ENCODE data around the gene EGFL7.

EGFL7 gene

DNA sequence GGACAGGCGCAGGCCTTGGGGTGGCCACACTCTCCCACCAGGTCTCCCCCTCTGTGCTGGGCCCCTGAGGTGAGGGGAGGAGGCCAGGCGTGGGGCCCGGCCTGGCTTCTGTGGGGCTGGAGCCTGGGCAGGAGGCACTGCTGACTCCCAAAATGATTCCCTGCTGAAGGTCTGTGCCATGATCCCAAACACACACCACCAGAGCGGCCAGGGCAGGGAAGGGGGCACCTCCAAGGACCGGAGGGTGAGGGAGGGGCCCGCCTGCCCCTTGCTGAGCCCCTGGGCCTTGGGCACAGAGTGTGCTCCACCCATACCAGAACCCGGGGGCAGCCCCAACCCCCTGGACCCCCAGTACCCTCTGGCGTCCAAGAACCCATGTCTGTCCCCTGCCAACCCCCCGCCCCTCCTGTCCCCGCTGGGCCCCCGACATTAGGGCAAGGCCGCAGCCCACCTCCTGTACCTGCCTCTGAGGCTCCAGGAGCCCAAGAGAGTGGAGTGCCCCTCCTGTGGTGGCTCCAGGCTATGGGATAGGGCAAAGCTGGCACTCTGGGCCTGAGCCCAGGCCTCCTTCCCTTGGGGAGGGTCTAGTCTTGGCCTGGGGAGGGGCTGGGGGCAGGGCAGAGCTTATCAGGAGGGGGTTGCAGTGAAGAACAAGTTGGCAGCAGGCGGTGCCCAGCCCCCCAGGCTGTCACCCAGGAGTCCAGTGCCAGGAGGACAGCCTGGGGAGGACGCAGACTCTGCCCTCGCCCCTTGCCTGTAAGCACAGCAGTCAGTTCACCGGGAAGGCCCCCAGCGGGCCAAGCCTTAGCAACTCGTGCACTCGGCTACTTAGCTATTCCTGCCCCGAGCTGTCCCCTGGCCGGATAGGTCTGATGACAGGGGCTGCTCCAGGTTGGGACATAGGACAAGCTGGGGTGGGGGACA is 2.6 kb upstream of the EGFL7 start:
- no peak for DNase-seq (ENCODE audit: low read depth in 2 of 2)

DNA sequence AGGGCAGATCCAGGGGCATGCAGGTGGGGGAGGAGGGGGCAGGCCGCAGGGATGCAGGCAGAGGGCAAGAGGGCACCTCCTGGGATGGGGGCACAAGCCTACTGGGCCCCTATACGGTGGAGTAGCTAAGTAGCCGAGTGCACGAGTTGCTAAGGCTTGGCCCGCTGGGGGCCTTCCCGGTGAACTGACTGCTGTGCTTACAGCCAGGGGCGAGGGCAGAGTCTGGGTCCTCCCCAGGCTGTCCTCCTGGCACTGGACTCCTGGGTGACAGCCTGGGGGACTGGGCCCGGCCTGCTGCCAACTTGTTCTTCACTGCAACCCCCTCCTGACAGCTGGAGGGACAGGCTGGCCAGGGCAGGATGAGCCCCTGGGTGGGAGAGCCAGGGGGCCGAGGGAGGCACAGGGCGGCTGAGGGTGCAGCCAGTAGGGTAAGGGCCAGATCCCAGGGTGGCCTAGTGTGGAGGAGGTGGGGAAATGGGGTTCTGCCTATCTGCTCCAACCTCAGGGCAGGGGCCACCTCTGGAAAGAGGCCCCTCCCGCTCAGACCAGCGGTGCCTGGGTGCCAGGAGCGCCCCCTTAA is 1.7 kb upstream of the EGFL7 start:
- no peak for DNase-seq (ENCODE audit: low read depth in 2 of 2)

DNA sequence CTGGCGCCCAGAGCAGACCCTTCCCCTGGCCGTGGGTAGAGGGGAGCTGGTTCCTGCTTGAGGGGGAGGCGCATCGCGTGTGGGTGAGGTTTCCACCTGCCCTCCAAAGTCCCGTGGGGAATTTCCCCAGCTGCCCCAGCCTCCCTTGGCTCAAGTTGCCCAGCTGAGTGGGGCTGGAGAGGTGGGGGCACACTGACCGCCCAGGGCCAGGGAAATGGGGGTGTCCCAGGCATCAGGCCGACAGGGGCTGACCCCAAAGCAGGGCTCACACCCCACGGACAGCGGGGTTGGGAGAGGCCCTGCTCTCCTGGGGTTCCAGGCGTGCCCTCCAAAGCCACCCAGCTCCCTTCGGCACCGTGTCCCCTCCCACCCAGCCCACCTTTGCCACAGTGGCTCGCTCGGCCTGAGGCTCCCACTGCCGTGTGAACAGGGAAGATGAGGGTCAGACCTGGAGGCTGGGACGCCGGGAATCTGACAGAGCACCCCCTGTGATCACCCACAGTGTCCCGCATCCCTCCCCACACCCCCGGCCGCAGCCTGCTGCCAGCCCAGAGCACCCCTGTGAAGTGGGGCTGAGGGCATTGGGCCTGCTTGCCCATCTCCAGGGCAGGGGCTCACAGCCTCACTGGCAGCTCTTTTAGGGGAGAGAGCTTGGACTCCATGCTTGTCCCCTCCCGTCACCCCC is 933 bp upstream of the EGFL7 start:
- DNase-seq (ENCODE audit: low read depth in 2 of 2): no peak

DNA sequence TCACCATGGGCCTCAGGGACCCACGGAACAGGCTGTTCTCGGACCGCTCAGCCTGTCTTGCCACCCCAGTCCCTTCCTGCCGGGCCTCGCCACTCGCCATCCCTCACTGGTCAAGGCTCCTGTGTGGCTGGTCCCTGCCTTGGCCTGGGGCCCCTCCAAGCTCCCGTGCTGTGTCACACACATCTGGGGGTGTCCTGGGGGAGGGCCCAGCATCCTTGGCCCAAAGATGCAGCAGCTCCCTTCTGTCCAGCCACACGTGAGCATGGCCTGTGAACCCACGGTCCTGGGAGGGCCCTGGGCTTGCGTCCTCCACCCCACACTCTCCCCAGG is 425 bp upstream of the EGFL7 start:
- DNase-seq (ENCODE audit: low read depth in 2 of 2): no peak

DNA sequence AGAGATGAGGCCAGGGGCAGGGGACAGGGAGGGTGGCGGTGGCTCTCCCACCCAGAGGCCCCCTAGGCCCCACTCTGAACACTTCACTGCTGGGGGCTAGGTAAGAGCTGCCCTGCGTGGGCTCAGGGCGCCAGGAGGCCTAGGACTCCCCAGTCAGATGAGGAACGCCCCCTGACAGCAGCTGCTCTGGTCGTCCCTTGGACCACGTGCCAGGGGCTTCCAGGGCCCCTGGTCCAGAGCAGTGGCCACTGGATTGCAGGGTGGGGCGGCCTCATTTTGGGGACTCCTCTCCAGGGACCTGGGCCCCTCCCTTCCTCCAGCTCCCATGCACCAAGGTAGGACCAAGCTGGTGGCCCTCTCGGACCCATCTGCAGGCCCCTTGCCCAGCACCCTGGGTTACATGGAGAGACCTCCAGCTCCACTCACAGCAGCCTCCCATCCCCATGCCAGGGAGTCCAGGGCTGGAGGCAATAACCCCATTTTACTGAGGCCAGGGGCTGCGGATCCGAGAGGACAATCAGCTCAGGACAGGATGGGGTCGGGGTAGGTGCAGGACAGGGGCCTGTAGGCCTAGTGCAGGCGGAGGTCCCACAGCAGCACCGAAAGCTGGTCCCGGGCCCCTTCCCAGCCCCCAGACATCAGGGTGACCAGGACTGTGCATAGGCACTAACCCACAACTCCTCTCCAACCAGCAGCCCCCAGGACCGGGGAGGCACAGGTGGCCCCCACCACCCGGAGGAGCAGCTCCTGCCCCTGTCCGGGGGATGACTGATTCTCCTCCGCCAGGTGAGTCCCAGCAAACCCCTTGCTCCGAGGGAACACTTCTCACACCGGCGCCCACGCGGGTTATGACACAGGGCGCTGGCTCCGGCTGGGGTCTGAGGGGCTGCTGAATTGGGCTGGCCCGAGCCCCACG is 1.5 kb downstream of the EGFL7 start:
- DNase-seq (ENCODE audit: low read depth in 2 of 2): no peak

DNA sequence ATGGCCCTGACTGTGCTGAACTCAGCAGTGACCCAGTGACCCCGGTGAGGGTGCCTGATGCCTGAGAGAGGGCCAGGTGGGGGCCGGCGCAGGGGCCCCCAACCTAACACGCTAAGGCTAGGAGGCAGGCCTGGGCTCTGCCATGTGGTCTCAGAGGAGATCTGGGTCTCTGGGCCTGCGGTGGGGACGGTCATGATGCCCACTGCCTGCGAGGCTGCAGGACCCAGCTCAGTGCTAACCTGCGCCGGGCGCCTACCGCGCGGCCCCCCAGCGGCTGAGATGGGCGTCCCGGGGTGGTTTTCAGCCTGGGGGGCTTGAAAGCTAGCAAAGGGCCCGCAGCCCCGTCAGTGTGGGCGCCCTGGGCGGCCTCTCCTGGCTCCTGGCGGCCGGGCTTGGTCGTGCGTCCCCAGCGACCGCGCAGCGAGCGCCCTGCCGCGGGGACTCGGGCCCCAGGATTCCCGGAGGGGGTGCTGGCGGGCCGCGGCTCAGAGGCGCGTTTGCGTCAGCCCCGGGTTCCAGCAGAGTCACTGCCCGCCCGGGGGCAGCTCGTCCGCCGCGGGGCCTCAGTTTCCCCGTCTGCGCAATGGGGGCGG is 2.5 kb downstream of the EGFL7 start:
- DNase-seq (ENCODE audit: low read depth in 2 of 2): no peak

DNA sequence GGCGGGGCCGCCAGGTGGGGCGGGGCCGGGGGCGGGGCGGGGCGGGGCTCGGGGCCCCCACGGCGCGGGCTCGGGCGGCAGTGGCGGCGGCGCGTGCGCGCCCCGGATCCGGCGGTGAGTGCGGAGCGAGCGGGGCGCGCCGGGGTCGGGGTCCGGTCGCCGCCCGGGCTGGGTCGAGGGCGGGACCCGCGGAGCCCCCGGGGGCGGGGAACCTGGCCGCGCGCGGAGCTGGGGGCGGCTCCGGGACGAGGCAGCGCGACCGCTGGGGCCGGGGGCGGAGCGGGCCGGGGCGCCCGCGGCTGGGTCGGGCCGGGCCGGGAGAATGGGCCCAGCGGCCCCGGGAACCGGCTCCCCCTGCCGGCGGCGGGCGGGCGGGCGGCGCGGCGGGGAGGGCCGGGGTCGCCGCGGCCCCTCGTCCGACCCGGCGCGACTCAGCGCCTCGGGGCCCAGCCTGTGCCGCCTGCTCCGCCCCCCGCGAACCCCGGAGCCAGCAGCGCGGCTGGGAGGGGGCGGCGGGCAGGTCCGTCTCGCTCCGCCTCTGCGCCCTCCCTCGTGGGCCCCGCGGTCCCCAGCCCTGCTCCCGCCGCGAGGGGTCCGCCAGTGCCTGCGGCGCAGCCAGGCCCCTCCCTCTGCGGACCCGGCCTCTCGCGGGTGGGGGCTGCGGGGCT is 3.1 kb downstream of the EGFL7 start:
- DNase-seq (ENCODE audit: low read depth in 2 of 2): no peak

DNA sequence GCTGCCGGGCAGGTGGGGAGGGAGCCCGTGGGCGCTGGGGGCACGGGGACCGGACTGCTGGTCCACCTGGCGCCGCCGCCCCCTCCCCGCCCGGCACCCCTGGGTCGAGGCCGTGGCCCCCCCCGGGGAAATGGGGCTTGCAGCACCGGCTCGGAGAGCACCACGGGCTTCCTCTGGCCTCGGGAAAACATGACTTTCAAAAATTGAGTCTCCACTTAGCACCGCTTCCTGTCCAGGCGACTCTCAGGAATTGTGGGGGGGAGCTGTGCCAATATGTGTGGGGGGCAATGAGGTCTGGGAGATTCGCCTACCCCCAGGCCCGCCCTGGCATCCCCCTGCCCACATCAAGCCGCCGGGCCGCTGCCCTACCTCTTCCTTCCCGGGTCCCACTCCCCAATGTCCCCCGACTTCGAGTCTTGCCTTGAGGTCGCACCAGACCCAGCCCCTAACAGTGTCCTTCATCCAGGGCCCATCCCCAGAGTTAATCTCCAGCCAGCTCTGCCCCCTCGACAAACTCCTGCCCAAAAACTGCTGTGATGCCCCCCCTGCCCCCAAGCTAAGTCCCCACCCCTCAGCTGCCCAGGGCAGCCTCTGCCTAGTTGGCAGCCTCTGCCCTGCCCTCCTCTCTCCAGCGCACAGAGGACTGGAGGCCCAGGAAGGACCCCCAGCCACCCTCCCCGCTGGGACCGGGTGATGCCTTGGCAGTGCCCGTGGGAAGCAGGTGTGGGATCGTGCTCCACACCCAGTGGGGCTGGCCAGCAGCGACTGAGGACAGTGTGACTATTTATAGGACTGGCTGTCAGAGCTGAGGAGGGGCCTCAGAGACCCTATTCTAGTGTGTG is 3.9 kb downstream of the EGFL7 start:
- DNase-seq (ENCODE audit: low read depth in 2 of 2): no peak

DNA sequence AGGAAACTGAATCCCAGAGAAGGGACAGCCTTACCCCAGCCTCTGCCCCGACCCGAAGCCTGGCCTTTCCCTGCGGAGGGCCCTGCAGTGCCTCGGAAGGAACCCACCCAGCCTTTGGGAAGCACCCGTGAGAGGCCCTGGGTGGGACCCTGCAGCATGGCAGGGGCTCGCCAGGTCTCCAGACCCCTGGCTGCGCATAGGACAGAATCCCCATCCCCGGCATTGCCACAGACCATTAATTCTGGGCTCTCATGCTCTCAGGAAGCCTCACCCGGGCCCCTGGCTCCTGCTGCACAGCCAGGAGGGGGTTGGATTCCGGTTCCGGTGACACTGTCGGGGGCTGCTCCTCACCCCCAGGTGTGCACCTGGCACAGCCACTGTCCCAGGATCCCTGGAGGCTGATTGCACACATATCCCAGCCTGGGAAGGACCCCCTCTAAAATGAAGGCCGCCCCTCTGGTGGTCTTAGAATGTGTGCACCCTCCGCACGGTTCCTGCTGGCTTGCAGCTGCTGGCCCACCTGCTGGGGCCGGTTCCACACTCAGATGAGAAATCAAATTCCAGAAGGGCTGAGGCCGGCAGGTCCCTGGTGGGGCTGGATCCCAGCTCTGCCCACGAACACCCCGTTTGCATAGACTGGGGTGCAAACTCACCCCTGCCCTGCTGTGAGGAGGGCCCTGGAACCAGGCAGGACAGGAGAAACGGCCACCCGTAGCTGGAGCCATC is 4.7 kb downstream of the EGFL7 start:
- no peak for DNase-seq (ENCODE audit: low read depth in 2 of 2)

DNA sequence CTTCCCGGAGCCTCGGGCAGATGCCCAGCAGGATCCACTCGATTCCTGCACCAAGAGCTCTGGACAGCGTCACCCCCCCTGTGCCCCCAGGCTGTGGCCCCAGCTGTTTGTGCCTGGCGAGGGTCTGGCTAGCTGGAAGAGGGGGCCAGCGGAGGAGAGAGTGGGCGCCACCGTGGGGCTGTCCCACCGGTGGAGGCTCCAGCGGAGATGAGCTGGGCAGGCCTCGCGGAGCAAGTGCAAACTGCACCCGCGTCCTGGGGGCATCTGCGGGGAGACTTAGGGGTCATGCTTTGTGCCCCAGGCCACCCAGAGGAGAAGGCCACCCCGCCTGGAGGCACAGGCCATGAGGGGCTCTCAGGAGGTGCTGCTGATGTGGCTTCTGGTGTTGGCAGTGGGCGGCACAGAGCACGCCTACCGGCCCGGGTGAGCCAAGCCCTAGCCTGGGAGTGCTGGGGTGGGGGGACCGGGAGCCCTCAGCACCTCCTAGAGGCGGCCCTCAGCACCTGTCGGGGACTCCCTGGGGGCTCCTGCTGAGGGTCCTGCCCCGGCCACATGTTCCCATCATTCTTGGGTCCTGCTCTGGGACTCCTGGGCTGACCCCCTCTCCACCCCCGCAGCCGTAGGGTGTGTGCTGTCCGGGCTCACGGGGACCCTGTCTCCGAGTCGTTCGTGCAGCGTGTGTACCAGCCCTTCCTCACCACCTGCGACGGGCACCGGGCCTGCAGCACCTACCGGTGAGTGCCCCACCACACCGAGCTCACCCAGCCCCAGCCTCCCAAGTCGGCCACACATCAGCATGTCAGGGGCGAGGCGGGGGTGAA is 5.4 kb downstream of the EGFL7 start:
- DNase-seq (ENCODE audit: low read depth in 2 of 2): no peak

DNA sequence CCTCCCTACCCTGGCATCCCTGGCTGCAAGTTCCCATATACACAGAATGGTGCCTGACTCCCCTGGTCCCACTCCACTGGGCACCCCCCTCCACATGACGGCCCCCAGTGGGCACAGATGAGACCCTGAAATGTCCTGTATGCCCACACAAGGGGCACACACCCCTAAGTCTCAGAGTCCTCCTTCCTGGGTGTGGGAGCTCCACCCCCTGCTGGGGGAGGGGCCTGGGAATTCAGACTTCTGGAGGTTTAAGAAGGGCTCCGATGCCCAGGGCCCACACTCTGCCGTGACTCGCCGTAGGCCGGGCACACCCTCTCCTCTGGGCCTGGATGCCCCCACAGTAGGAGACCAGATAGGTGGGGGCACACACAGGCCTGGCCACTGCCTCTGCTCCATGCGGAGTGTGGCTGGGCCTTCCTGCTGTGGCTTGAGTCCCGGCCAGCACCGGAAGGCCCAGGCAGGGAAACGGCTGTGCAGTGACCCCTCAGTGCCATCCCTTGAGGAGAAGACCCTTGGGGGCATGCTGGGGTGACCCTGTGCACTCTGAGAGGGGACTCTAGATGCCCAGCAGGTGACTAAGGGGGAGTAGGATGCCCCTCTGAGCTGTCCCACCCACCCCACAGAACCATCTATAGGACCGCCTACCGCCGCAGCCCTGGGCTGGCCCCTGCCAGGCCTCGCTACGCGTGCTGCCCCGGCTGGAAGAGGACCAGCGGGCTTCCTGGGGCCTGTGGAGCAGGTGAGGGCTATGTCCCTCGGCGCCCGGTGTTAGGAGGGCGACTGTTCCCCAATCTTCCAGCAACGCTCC is 6.5 kb downstream of the EGFL7 start:
- DNase-seq (ENCODE audit: low read depth in 2 of 2): no peak

DNA sequence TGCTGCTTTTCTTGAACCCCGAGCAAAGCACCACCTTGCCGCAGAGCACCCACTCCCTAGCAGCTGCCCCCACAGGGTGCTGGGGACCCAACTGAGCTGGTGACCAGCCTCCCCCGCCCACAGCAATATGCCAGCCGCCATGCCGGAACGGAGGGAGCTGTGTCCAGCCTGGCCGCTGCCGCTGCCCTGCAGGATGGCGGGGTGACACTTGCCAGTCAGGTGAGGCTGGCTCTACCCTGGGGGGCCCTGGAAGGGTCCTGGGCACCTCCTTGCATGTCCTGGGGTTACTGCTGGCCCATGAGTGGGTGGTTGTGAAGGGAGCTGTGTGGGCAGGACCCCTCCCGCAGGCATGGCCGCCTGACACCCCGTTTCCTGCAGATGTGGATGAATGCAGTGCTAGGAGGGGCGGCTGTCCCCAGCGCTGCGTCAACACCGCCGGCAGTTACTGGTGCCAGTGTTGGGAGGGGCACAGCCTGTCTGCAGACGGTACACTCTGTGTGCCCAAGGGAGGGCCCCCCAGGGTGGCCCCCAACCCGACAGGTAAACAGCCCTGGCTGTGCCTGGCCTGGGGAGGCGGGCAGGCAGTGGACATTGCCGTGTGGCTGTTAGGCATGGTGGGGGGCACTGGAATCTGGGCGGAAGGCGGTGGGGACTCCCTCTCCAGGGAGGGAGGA is 7.2 kb downstream of the EGFL7 start:
- DNase-seq (ENCODE audit: low read depth in 2 of 2): no peak

DNA sequence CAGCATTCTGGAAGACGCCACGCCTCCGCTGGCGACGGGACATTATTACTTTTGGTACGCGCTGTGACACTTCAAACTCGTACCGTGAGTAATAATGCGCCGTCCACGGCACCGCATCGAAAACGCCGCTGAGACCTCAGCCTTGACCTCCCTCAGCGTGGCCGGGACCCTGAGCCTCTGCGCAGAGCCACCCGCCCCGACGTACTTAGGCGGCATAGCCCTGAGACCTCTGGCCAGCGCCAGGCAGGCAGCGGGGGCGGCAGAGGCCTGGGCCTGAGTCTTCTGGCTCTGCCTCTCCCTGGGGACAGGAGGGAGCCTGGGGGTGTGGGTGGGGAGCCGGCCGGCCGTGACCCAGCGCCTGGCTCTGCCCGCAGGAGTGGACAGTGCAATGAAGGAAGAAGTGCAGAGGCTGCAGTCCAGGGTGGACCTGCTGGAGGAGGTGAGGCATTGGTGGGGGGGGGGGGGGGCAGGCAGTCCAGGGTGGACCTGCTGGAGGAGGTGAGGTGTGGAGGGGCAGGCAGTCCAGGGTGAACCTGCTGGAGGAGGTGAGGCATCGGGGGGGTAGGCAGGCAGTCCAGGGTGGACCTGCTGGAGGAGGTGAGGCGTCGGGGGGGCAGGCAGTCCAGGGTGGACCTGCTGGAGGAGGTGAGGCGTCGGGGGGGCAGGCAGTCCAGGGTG is 8.0 kb downstream of the EGFL7 start:
- no peak for DNase-seq (ENCODE audit: low read depth in 2 of 2)

DNA sequence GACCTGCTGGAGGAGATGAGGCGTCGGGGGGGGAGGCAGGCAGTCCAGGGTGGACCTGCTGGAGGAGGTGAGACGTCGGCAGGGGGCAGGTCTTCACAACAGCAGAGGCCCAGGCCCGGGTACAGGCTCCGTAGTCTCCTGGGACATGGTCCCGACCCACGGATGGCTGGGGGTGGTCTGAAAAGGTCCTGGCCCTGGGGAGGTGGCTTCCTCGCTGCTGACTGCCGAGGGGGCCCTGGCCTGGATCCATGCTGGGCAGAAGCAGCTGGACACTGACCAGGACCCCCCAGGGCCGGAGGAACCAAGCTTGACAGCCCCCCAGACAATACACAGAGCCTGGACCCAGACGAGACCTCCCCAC is 8.5 kb downstream of the EGFL7 start:
- no peak for DNase-seq (ENCODE audit: low read depth in 2 of 2)

DNA sequence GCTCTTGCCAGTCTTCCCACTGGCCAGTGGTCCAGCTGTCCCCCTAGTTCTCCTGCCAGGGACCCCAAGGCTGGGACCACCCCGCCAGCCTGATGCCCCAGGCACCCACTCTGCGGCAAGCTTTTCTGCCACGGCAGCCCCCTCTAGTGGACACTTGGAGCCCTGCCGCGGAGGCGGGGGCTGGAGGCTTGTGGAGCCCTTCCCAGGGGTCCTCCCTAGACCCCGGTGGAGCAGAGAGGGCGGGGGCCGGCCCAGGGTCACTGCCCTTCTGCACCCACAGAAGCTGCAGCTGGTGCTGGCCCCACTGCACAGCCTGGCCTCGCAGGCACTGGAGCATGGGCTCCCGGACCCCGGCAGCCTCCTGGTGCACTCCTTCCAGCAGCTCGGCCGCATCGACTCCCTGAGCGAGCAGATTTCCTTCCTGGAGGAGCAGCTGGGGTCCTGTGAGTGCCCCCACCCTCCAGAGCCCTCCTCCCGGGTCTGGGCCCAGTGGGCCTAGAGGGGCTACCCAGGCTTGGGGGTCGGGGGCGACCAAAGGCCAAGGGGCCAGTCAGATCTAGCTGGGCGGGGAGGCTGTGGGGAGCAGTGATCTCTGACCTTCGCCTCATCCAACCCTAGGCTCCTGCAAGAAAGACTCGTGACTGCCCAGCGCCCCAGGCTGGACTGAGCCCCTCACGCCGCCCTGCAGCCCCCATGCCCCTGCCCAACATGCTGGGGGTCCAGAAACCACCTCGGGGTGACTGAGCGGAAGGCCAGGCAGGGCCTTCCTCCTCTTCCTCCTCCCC is 9.1 kb downstream of the EGFL7 start:
- no peak for DNase-seq (ENCODE audit: low read depth in 2 of 2)

Data from stimulated activated CD8-positive, alpha-beta memory T cell treated with anti-CD3 and anti-CD28 coated beads, Interleukin-2, amount 100 ng/mL, for 1 hour (primary cell).